GM19035 (cell line): ENCODE data around the gene IFITM1.
"Not testable (repeated sequence)": the region's sequence is repeated elsewhere in the genome, so short reads cannot be mapped to it uniquely, and the experiment has no call there.

Source experiments
- ATAC-seq: cut with Tn5 transposase; IDR thresholded peaks from one replicate; pipeline ENCODE4 v1.9.1; 2021; ENCODE audit not compliant: unreplicated experiment

The IFITM1 gene

DNA sequence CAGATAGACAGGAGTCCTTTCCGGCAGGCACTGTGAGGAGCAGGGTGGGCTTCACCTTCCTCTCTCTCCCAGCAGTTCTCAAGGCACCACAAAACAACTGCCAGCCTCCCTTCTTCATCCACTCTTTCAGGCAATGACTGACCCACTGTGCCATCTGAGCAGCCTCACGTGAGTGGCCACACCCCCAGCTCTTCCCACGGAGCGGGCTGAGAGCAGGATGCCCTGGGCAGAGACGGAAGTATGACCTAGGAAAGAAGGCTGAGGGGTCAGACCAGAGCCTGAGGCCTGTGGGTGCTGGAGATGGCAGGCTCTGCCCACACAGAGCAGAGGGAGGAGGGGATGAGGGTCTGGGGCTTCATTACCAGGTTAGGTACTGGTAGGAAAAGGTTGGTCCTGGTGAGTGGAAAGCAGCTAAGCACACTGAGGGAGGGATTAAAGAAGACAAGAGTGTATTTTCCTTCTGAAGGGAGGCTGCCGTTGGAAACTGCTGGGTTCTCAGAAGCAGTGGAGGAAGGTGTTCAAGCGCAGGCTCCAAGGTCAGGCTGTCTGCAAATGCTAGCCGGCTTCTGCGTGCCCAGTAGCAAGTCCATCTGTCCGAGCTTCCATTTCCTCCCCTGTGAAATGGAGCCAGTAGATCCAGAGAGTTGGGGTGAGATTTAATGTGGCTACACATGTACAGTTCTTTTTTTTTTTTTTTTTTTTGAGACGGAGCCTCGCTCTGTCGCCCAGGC is 31.0 kb upstream of the IFITM1 start:
- no peak for ATAC-seq

DNA sequence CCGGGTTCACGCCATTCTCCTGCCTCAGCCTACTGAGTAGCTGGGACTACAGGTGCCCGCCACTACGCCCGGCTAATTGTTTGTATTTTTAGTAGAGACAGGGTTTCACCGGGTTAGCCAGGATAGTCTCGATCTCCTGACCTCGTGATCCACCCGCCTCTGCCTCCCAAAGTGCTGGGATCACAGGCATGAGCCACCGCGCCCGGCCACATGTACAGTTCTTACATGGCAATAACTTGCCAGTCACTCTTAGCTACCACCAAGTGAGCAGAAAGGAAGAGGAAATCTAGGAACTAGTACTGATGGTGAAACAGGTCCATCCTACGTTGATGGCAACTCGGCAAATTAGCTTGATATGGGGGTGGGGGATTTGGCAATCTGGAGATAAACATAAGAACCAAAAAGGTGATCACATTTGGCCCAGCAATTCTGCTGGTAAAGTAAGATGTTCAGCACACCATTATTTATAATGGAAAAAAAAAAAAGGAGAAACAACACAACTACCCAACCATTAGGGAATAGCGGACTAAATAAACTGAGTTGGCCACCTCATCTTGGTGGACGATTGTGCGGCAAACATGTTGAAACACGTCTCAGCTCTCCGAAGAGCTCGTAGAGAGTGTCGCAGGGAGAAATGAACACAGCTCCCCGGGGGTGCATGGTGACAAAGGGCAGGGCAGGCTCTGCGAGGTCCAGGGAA is 30.3 kb upstream of the IFITM1 start:
- no peak for ATAC-seq

DNA sequence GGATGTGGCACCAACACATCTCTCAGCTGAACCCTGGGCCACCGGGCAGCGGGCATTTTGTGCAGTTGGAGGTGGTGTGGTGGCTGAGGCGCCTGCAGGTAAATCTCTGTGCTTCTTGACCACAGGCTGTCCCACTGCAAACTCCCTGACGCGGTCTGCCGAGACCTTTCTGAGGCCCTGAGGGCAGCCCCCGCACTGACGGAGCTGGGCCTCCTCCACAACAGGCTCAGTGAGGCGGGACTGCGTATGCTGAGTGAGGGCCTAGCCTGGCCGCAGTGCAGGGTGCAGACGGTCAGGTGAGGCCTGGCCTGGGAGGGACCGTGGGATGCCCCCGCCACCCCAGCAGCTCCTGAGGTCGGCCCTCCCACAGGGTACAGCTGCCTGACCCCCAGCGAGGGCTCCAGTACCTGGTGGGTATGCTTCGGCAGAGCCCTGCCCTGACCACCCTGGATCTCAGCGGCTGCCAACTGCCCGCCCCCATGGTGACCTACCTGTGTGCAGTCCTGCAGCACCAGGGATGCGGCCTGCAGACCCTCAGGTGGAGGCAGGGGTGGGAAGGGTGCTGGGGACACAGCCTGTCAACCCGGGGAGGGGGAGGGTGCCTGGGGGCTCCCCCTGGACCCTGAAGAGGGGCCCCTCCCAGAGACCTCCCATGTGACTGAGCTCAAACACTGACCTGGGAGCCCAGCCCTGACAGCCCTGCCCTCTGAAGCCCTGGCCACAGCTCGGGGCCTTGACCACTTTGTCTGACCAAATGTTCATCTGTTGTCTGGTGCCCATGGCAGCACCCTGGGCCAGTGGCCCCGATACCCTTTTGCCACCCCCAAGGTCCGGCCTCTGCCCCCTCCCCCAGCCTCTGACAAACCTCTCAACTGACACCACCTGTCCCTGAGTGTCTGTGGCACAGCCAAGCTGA is 29.5 kb upstream of the IFITM1 start:
- no peak for ATAC-seq

DNA sequence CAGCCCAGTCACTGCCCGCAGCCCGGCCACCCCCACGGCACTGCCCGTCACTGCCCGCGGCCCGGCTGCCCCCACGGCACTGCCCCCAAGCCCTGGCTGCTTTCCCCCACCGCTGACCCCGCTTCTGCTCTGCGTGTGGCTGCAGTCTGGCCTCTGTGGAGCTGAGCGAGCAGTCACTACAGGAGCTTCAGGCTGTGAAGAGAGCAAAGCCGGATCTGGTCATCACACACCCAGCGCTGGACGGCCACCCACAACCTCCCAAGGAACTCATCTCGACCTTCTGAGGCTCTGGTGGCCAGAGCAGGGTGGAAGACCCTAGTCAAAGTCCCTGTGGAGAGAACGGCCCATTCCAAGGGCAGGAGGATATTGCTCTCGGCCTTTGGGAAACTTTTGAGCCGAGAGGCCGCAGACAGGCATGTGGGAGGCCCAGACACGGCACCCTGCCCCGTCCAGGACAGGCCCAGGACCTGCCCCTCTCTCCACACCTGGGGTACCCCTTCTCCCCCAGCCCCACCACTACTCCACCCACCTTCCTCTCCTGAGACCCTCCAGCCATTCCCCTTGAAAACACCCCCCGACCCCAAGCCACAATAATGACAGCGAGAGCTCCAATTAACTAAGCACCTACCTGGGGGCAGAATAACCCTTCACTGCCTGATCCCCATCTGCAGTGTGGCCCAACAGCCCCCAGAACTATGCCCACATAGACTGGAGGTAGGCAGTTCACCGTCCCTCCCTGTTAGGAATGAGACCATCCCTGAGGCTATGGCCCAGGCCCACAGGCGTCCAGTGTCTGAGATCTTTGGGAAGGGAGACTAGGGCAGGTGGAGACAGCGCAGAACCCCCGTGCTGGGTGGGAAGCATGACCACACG is 28.6 kb upstream of the IFITM1 start:
- no peak for ATAC-seq

DNA sequence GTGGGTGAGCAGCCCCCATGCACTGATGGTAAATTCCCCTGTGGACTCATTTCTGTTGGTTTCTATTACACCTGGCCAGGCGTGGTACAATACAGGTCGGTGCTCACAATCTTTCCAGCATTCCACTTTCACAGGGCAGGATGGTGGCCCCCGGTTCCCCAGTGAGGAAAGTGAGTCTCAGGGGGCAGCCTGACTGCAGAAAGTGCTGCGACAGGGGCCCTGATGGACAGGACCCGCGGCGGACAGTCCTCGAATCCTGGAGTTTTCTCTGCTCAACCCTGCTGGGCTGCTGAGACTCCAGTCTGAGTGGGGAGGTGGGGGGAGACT is 28.0 kb upstream of the IFITM1 start:
- no peak for ATAC-seq

DNA sequence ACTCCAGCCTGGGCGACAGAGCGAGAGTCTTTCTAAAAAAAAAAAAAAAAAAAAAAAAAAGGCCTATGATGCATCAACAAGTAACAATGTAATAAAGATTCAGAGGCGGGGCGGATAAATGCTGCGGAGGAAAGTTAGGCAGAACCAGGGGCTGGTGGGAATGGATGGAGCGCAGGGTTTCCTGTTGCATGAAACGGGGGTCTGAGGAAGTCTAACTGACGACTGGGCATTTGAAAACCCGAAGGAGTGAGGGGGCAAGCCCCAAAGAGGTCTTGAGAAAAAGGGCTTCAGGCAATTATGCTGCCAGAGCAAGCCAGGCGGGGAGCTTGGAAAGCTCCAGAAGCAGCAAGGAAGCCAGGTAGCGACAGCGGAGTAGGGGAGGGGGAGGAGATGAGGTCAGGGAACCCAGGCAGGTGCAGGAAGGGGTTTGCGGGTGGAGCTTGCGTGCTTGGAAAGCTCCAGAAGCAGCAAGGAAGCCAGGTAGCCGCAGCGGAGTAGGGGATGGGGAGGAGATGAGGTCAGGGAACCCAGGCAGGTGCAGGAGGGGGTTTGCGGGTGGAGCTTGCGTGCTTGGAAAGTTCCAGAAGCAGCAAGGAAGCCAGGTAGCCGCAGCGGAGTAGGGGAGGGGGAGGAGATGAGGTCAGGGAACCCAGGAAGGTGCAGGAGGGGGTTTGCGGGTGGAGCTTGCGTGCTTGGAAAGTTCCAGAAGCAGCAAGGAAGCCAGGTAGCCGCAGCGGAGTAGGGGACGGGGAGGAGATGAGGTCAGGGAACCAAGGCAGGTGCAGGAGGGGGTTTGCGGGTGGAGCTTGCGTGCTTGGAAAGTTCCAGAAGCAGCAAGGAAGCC is 26.6 kb upstream of the IFITM1 start:
- not testable (repeated sequence) for ATAC-seq

DNA sequence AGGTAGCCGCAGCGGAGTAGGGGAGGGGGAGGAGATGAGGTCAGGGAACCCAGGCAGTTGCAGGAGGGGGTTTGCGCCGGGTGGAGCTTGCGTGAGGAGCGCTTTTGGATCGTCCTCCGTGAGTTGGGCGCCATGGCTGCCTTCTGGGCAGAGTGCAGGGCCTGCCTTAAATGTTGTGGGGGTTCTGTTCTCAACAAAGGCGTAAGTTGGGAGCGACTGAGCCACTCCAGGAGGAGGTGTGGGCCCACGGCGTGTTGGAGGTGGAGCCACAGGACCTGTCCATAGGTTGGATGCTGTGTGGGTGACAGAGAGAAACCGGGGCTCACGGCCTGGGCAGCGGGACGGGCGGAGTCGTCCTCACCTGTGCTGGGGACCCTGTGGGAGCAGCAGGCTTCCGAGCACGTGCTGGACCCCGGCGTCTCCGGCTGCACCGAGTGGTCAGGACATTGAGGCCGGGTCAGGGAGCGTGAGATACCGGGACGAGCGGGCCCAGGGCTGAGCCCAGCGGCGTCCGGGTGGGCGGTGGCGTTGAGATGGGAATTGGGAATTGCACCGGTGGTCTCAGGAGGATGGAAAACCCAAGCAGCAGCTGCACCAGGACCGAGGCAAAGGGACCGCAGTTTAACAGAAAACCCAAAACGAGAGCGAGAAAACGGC is 25.9 kb upstream of the IFITM1 start:
- no peak for ATAC-seq

DNA sequence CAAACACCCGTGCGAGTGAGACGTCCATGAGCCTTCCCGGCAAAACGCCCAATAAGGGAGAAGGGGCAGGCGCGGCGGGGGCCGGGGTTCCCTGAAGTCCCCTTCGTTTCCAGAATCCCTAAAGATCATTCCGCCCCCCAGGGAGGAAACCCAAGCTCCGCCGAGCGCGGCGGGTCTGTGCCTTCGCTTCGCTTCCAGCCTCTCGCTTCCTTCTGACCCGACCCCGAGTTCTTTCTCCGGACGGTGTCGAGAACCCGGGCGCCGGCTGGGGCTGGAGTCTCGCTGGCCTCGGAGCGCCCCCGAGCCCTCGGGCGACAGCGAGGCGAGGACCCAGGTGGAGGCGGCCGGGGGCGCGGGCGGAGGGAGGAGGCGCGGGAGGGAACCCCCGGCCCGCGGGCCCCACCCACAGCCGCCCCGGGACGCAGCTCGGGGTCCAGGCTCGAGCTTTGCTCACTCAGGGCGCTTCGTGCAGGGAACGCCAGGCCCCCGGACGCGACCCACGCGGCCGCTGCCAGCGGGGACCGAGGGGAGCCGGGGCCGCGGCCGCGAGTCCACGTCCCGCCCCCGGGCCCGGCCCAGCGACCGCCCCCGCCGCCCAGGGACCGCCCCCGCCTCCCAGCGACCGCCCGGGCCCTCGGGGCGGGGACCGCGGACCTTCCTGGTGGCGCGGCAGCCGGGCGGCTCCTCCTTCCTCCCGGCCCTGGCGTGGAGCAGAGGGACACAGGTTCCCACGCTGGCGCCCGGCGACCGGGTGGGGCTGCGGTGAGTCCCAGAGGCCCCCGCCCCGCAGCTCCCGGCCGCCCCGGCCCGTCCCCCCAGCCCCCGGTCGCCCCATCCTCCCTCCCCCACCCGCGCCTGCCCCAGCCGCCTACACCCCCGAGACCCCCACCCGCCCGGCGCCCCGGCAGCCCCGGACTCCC is 25.1 kb upstream of the IFITM1 start, which contains the start of gene PGGHG:
Gene PGGHG, plus strand, starts transcription at position 649 of the 920 bp plus-strand sequence. CDS start 691 bp downstream, outside the sequence.
- peak; percentile 59 for ATAC-seq

DNA sequence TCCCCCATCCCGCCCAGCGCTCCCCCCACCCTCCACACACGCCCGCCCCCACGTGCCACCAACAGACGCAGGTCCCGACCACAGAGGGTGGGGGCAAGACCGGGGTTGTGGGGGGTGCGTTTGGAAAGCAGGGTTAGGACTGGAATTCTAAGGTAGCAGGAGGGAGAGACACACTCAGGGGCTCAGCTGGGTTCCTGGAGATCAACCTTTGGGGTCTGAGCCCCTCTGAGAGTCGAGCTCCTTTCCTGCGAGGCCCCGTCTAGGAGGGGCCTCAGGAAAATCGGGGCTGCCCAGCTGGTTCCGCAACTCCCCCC is 24.5 kb upstream of the IFITM1 start:
- ATAC-seq = no peak

DNA sequence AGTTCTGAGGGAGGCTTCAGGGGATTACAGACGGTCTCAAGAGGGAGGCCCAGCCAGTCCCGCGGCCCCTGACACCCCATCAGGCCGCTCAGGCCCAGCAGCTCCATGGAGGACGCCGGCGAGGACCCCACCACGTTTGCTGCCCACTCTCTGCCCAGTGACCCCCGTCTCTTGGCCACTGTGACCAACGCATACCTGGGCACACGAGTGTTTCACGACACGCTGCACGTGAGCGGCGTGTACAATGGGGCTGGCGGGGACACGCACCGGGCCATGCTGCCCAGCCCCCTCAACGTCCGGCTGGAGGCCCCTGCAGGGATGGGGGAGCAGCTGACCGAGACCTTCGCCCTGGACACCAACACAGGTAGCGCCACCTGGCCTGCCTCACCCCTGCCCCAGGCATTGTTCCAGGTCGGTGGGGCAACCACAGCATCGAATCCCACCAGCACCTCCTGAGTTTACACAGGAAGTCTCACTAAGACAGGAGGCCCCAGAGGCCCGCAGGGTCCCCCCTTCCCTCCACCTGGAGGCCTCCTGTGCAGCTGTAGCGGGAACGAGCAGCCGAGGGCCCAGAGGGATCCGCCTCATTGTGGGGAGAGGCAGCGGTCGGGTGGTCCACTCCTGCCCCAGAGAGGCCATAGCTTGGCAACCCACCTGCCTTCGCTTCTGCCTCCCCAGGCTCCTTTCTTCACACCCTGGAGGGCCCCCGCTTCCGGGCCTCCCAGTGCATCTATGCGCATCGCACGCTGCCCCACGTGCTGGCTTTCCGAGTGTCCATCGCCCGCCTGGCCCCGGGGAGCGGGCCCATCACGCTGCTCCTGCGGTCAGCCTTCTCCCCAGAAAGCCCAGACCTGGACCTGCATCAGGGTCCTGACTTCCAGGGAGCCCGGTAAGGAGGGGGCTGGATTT is 23.9 kb upstream of the IFITM1 start:
- no peak for ATAC-seq

DNA sequence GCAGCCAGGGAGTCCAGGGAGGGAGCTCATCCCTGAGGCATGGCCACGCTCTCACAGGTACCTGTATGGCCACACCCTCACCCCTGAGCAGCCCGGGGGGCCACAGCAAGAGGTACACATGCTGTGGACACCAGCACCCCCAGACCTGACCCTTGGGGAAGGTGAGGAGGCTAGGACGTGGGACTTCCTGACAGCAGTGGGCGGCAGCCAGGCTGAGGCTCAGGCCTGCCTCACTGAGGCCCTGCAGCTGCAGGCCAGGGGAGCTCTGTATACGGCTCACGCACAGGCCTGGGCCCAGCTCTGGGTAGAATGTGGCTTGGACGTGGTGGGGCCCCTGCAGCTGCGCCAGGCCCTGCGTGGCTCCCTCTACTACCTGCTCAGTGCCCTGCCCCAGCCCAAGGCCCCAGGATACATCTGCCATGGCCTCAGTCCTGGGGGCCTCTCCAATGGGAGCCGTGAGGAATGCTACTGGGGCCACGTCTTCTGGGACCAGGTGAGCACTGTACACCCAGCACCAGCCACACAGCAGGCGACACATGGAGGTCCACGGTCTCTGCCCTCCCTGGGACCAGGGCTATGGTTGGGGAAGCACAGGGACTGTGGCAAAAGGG is 23.1 kb upstream of the IFITM1 start:
- no peak for ATAC-seq

DNA sequence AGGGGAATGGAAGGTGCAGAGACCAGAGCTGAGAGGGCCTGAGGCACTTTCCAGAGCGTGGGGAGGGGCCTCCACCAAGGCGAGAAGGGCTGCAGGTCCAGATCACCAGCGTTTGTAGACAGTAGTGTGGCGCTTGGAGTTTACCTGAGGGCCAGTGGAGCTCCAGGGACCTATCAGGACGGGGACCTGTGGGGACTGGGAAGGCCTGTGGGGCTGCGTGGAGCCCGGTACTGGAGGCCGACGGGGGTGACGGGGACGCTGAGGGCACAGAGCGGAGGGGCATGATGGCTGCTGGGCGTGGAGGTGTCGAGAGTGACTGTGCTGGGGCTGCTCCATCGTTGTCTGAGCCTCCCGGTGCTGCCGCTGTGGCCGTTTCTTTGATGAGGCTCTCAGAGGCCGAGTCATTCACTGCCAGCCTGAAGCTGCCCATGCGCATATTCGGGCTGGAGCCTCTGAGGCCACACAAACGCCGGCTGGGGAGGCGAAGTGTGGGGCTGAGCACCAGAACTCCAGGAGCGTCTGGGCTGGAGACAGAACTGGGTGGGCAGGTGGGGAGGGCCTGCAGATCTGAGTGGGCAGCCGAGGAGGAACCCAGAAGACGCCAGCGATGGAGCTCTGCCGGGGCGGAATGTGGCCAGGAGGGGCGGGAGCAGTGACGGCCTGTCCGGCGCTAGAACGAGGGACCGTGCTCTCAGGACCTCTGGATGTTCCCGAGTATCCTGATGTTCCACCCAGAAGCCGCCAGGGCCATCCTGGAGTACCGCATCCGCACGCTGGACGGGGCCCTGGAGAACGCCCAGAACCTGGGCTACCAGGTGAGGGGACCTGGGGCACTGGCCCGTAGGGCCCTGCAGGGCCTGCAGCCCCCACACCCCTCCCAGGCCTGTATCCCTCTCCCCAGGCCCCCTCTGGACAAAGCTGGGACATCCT is 22.3 kb upstream of the IFITM1 start:
- no peak for ATAC-seq

DNA sequence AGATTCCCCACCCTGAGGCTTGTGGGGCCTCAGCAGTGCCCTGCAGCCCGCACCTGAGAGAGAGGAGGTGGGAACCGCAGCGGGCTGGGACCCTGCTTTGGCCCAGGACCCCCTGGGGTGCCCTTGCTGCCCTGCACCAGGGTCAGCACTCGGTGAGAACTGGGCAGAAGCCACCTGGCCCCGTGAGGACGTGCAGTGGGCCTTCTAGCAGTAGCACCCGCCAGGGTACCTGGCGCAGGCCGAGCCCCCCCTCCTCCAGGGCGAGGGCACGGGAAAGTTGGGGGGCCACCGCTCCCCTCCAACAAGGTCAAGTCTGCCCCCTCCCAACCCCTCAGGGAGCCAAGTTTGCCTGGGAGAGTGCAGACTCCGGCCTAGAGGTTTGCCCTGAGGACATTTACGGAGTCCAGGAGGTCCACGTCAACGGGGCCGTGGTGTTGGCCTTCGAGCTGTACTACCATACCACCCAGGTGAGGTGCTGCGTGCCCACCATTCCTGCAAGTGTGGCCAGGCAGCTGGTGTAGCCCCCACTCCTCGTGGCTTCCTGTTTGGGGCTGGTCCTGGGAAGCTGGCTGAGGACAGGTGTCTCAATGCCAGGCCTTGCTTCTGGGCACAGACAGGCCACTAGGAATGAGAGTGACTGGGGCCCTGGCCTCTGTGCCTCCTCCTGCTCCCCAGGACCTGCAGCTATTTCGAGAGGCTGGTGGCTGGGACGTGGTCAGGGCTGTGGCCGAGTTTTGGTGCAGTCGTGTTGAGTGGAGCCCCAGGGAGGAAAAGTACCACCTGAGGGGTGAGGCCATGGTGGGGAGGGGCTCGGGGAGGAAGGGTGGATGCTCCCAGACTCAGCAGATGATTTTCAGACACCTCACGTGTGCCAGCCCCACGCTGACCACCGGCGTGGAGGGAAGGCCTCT is 21.4 kb upstream of the IFITM1 start:
- no peak for ATAC-seq

DNA sequence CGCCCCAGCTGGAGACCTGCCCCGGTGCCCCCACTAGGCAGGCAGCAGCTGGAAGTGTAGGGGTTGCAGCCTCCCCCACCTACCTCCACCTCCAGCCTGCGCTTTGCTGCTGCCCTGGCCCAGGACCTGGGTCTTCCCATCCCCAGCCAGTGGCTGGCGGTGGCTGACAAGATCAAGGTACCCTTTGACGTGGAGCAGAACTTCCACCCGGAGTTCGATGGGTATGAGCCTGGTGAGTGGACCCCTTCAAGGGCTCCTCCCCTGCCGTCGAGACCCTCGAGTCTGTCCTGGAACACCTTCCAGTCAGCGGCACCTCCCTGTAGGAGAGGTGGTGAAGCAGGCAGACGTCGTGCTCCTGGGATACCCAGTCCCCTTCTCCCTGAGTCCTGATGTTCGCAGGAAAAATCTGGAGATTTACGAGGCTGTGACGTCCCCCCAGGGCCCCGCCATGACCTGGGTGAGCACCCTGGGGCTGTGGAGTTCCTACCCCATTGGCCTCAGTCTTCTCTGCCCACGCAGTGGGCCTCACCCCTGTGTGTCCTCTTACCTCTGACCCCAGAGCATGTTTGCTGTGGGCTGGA is 20.5 kb upstream of the IFITM1 start:
- ATAC-seq = no peak
